Adrenal gland (tissue), 5 donors: ENCODE data around the gene VAPB.

Source experiments
- POLR2A ChIP-seq, 2 donors: fragments of 450-650 bp; IDR thresholded peaks; one replicate each; pipeline ENCODE4 v1.6.1; 2017; ENCODE audit warnings: antibody characterized with exemption in 2 of 2, mild to moderate bottlenecking in 2 of 2, moderate library complexity in 1 of 2
- TF ChIP-seq, protein P1 (sequence below), 6 experiments: fragments of 450-650 bp in 4 of 6; fragments of 200-600 bp in 2 of 6; sonication (generic) in 1 of 6; IDR thresholded peaks; 1 replicate in 5 of 6; 2 replicates in 1 of 6; pipeline versions ENCODE4 v1.5.1 to v1.8.0; 2016 to 2021; ENCODE audit warnings: antibody characterized with exemption in 6 of 6, mild to moderate bottlenecking in 2 of 6, moderate library complexity in 1 of 6
- donor health status: DM: no; HTN: no; CAD: no.

DNA sequence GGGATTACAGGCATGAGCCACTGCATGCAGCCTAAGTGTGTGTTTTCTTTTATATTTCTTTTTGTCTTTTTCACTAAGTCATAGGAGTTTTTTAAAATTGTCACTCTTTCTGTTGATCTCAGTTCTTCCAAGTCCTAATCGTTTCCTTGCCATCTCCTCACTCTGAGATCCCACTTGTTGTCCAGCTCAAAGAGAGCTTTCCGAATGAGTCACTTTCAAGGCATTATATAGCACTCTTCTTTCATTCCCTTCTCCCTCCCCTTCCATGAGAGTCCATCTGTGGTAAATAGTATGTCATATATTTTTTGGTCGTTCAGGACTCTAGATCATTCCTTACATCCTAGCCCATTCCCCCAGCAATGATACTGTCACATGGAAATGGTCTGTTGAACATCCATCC, 4.3 kb downstream of the VAPB start:
- TF ChIP-seq, protein P1, sequence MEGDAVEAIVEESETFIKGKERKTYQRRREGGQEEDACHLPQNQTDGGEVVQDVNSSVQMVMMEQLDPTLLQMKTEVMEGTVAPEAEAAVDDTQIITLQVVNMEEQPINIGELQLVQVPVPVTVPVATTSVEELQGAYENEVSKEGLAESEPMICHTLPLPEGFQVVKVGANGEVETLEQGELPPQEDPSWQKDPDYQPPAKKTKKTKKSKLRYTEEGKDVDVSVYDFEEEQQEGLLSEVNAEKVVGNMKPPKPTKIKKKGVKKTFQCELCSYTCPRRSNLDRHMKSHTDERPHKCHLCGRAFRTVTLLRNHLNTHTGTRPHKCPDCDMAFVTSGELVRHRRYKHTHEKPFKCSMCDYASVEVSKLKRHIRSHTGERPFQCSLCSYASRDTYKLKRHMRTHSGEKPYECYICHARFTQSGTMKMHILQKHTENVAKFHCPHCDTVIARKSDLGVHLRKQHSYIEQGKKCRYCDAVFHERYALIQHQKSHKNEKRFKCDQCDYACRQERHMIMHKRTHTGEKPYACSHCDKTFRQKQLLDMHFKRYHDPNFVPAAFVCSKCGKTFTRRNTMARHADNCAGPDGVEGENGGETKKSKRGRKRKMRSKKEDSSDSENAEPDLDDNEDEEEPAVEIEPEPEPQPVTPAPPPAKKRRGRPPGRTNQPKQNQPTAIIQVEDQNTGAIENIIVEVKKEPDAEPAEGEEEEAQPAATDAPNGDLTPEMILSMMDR (IDR thresholded peaks at IDR 0.05): no peak
- TF ChIP-seq POLR2A (IDR thresholded peaks at IDR 0.05): no peak
